Measurements from ENCODE around the gene HOXD4.

The HOXD4 gene

DNA sequence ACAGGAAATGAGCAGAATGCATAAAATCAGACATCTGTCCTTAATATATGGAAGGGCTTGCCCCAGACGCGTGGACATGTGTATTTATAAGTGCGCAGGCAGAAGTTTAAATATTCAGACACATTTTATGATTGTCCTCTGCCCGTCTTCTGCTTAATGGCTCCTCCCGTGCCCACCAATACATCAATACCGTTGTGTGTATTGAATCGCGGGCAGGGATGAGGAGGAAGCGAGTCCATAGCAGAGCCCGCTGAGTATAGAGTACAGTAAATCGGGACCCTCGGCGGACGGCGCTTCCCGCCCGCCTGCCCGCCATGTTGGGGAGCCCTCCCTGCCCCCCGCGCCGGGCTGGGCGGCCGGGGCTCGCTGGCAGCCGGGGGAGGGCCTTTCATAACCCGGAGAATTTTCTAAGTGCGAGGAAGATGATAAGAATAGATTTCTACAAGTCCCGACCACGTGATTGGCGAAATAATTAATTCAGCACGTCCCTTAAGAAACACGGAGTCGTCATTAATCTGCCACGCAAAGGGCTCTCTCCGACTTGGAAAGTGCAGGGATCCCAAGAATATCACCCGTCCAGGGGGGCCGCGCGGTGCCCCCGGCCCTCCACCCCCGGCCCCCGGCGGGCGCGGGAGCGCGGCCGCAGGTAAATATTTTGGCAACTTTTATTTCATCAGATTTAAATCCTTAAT, 5.6 kb downstream of the HOXD4 start, which contains the start of gene HOXD3:
Gene HOXD3, plus strand, starts transcription at position 501 of the 692 bp plus-strand sequence. CDS start 11,808 bp downstream, outside the sequence.
- ATAC-seq (no peak), DNase-seq (no peak)

DNA sequence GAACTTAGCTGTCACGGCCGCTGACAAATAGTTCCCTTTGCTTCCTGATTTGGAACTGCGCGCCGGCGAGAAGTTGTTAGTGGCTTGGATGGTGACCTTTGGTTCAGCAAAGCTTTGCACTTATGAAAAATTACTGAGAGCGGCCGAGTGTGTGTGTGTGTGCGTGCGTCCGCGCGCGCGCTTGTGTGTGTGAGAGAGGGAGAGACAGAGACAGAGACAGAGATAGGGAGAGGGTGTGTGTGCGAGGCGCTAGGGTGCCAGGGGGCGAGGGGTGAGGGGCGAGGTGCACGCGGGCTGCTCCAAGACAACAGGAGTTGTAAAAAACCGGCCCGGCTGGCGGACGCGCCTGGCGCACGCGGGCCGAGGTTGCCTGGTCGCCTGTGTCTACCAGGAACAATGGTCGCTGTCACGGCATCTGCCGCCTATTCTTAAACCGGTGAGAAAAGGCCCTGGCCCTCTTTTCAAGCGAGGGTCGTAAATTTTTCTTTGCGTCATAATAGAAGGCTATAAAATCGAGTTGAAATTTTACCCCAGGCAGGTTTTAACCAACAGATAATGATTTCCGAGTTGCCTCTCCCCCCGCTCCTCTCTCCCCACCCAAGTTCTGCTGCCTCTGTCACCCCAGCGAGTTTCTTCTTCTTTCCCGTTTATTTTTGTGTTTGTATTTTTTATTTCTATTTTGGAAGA, 6.3 kb downstream of the HOXD4 start:
- DNase-seq, result no peak

DNA sequence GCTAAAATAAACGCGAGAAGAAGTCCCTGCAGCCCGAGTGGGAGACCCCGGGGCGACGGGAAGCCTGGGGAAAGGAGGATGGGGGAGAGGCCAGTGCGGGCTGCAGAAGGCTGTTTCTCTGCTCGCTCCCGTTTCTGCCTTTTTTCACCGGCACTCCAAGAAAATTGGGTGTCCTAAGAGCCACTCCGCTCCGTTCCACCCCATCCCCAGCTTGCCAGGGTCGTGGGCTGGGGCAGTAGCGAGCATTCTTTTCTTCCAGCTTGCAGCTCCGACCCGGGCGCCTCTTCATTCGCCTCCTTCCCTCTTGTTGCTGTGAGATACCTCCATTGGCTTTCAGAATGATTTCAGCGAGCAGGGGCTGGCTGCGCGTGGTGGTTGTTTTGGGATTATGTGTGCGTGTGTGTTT, 6.8 kb downstream of the HOXD4 start:
- ATAC-seq (no peak), DNase-seq (no peak)

More for the DNA sequence above, 6.3 kb downstream of the HOXD4 start:
- ATAC-seq, result no peak

DNA sequence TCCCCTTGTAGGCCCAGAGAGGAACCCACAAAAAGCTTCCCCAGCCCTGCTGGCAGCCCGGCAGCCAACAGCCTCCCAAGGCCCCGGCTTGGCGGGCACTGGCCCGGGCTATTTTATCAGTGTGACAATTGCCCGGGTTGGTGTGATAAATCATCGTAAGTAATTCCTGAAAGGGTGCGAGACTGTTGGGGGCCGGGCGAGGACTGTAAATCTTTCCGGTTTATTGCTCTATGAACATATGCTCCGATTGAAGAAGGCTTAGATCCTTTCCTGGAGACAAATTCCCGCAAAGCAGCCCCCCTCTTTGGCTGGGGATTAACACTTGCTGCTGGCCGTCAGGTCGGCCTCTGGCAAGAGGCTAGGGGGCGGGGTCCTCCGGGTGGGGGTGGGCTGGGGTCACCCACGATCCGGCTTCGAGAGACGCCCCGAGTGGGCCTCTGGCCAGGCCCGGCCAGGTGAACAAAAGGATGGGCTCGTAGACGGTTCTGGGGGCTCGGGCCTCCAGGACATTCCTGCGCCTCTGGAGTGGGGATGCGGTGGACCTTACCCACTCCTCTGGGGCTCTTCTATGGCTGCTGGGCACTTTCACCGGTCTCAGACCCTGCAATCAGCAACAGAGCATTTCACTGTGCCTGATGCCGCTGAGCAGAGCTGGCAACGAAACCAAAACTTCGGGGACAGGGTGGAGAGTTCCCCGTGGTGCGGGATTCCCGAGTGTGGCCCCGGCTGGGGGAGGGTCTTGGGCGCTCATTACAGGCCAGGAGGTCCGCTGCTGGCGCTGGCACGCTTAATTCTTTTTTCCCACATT, 7.7 kb downstream of the HOXD4 start:
- no peak for DNase-seq

DNA sequence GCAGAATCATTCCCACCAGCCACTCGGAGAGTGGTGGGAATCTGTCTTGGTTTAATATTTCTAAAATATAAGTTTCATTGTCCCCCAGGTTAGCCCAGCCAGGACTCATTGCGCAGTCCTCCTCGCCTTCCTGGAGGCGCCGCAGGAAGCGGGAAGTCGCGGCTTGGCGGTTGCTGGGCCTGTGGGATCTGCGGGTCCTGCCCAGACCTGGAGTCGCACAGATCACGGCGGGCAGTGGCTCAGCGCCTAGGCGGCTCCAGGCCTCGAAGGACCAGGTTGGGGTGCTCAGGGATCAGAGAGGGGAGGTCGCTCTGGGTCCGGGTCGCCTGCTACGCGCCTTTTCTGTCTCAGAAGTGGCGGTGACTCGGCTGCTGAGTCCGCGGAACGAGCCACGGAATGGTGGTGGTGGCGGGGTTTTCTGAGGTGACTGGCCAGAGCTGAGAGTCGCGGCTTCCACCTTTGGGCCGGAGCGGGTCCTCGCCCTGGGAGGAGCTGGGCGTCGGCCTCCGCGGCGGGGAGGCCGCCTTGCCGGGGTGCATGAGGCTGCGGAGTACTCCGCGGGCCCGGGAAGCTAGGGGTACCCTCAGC, 8.4 kb downstream of the HOXD4 start:
- DNase-seq (no peak), ATAC-seq (no peak)

More for the DNA sequence above, 7.7 kb downstream of the HOXD4 start:
- ATAC-seq, result no peak

DNA sequence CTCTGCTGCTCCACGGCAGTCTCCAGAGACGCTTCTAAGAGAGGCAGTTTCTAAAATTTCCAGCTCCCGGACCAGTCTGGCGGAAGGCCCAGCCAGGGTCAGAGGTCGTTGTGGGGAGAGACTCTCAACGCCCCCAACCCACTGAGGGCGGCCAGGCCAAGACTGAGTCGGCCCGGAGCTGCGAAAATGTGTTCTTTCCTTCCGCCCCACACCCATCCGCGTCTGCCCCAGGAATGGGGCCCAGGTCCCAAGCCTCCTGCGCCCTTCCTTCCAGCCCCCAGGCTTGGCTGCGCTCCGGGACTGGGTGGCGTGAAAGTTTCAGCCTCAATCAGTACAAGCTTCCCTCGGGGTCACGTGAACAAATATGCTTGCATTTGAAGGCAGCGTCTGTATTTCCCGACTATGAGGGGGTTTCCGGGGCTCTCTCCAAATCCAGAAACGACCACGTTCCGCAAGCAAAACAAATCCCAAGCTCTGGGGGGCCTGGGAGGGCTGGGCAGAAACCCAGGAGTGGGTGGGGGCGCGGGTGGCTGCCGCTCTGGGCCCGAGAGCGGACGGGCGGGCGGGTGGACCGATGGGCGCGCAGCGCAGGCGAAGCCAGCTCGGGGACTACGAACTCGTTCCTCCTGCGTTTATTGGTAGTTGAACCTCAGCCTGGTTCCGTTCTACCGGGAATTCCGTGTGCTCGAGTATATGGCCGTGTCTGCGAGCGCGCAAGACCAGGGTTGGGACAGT, 9.1 kb downstream of the HOXD4 start:
- DNase-seq (no peak), ATAC-seq (no peak)

DNA sequence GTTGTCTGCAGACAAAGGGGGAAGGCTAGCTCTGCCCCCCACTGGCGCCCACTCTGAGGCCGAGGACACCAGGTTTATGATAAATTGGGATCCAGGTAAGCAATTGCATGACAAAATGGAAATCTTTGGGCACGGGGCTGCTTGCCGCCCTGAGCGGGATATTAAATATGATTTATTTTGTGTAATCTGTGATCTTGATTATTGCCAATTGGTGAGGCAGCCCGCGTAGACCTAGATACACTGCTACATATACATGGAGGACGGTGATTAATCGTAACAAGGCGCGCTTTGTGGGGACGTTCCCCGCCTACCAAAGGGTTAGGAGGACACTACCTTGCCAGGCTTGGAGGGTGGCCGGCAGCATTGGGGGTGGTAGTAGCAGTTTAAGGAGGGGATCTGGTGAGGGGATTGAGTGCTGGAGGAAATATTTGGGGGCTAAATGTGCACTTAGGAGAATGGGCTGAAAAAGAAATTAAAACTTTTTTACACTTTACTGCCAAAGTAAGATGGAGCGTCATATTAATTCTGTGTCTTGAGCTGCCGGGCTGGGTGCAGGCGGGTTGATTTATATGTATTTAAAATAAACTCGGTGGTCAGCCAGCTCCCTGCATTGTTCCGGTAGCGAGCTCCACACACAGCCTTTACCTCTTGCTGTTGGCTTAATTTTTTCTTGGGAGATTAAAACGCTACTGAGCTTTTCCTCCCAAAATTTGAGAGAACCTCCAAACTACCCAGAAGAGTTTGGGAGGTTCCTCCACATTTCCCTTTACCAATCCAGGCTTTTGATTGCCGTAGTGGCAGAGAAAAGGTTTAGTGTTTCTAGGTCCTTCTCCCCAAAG, 9.9 kb downstream of the HOXD4 start:
- DNase-seq (no peak), ATAC-seq (no peak)

DNA sequence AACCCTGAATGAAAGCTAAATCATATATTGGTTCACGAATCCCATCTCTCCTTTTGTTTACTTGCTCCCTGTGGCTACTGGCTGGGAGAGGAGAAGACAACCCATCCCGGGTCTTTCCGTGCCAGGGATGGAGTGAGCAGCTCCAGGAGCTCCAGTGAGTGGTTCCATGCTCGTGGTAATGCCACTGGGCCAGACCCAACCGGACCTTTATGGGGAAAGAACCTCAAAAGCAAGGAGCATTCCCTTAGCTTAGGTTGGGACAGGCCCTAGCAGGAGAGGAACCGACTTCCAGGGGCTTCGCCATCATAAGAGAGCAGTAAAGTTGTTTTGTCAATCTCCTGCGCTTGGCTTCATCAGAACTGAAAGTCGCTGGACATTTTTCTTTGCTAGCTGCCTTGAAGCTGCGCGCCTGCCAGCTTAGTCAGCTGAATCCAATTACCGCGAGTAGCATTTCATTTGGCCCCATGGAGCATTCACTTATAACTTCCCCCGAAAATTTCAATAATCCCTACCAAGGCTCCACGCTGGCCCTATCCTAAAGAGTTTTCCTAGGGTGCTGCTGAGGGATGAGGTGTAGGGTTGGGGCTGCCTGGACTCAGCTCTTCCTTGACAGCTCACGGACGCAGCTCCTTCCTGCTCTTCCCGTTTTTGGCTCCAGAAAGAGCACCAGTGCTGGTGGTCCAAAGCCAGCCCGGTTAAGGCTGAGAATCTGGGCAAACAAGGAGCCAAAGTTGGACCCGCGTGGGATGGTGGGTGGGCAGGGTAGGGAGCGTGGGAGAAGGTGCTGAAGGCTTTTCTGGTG, 10.7 kb downstream of the HOXD4 start:
- ATAC-seq (no peak), DNase-seq (no peak)

DNA sequence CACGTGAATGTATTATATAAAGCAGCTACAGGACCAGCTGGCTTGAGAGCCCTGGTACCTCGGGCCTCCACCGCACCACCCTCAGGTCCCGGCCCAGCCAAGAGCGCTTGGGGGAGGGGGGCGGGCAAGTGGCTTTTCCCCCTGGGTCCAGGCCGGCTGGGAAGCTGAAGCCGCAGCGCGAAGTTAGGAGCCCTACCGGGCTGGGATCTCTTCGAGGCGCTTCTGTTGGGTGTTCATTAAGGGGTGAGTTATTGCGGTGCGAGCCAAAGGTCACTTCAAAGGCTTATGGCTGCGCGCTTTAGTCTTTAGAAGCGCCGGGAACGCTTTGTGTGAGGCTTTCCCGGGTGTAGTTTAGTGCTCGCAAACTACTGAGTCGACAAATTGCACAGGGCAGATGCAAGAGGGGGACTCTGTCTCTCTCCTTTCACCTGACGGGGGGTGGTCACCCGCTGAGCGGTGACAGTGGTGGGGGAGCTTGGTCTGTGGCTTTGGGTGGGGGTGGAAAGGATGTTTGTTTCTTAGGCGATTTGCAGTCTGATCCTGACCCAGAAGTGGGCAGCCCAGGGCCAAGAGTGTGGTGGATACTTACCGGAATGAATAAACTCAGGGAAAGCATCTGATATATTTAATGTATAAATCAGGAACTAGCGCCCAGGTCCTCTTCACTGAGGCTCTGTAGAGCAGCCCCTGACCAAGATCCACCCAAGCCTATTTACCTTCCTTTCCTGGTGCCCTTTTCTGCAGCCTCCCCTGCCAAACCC, 11.7 kb downstream of the HOXD4 start:
- ATAC-seq (no peak), DNase-seq (no peak)

DNA sequence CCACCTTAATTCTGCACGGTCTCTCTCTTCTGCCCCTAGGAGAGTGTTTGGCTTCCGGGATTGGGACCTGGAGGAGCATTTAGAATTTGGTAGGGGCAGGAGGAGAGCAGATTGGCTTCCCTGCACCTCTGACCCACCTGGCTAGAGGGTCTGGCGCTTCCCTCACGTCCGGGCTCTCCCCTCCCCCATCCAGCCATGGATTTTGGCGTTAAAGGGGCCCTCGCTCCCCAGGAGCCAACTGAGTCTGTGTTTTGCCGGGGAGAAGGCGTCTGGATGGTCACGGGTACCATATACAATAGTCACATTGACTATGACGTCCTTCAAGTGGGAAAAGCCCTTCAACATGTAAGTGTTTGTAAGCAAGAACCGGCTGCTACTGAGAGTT, 12.3 kb downstream of the HOXD4 start:
- DNase-seq, result no peak
- ATAC-seq, result no peak

DNA sequence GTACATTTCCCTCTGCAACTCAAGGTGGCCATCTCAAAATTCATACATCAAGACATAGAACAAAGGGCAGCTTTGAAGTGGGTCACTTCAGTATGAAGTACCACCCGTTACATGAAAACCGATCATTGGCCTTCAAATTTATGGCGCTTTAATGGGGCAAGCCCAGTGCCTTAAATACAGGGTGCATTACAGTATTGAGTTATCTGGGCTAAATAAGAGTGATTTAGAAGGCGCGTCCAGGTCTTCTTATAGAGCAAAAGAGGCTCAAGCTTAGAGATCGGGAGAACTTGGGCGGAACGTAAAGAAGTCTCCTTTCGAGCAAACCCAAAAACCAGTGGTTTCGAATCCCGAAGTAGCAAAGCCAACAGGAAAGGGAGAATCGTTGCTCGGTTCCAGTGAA, 12.9 kb downstream of the HOXD4 start:
- DNase-seq (no peak), ATAC-seq (no peak)

DNA sequence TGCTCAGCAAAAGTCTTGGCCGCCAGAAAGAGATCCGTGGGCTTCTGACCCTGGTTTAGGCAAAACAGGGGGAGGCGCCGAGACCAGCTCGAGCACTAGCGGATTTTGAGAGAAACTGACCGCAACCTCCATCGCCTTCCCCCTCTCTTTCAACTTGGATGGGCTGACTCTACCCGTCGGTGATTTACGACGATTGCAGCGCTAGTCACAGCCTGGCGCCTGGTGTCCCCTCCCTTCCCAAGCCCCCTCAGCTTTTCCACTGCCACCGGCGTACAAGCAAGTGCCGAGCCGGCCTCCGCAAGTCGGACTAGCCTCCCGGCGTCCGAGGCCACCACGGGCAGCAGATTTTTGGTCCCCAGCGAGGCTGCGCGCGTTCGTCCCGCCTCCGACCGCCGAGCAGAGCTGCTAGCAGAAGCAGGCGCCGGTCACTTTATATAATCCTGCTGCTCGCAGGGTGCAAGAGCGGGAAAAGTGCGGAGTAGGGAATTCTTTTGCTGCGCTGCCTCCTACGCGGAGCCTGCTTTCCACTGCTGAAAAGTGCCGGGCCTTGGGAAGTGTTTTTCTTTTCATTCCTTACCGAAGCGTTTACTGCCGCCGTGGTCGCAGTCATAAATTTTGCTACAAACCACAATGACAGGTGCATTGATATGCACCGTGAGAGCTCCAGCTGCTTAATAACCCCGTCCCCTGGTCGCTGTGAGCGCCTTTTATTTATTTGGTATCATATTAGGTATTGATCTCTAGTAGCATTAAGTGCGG, 13.4 kb downstream of the HOXD4 start:
- ATAC-seq, result no peak
- no peak for DNase-seq

DNA sequence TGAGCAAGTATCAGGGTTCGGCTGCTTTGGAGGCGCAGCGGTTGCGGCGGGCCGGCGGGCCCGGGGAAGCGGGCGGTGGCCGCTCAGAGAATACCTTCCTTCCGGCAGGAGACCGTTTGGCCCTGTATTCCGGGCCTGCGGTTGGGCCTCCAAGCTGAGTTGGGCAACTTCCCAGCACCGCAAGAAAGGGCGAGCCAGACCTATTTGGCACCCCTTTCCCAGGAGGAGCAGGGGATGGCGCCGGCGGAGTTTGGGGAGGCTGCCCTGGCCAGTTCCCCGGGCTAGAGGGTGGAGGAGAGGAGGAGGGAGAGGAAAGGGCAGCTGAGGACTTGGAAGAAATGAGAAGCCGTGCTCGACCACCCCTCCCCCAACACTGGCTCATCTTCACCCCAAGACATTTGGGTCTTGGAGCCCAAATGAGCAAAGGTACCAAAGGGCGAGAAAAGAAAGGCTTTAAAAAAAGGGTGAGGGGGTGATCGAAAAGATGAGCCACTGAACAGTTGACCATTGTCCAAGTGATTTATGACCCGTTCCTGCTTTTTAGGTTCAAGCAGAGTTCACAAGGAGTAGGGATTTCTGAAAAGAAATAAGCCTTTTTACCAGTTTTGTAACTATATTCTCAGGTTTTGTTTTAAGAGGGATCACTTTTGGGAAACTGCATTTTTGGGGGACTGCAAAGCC, 14.2 kb downstream of the HOXD4 start:
- no peak for DNase-seq
- no peak for ATAC-seq

DNA sequence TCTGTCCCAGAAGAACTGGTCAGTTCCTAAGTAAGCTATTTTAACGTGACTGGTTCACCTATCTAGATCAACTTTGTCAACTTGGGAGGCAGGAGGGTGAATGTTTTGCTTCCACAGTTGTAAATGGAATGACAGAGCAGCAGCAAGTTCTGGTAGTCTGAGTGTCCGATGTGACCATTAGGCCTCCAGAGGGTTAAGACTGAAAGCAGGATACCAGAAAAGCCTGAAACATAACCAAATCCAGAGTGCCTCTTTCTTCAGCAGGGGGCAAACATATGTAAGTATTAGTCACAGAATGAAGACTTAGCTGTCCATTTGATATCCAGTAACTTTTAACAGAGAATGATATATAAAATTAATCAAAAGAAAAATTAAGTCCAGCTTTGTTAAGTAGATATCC, 14.9 kb downstream of the HOXD4 start:
- DNase-seq, result no peak

DNA sequence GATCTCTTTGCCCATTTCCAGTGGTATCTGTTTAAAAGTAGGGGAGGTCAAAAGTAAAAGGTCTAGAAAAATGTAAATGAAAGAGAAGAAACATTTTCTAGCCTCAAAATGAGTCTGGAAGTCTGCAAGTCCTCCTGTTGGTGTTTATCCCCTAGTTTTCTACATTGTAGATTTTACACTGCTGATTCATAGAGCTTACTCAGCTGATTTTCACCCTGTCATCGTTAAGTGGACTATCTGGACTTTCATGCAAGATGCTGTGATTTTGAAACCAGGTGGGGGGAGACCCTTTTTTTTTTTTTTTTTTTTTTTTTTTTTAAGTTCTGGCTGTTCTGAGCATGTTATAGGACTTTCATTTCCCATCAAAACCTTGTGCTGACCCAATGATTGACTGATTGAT, 16.0 kb downstream of the HOXD4 start:
- ATAC-seq, result no peak
- no peak for DNase-seq

More for the DNA sequence above, 14.9 kb downstream of the HOXD4 start:
- no peak for ATAC-seq

DNA sequence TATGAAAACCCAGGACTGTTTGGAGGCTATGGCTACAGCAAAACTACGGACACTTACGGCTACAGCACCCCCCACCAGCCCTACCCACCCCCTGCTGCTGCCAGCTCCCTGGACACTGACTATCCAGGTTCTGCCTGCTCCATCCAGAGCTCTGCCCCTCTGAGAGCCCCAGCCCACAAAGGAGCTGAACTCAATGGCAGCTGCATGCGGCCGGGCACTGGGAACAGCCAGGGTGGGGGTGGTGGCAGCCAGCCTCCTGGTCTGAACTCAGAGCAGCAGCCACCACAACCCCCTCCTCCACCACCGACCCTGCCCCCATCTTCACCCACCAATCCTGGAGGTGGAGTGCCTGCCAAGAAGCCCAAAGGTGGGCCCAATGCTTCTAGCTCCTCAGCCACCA, 17.8 kb downstream of the HOXD4 start:
- DNase-seq, result no peak
- no peak for ATAC-seq

DNA sequence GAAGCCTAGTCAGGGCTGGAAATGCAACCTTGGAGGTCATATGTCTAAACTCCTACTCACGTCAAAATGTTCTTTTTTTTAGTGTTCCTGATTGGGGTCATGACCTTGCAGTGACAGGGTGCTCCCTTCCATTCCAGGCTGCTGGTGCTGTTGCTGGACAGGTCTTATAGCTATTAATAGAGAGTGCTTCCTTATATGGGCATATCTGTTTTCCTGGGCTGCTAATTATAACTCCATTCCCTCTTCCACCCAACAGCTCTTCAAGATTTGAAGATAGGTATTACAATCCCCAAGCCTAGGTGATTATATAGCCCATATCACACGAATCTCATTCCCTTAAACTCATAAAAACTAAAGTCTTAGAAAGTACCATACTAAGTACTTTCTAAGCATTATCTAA, 18.4 kb downstream of the HOXD4 start:
- DNase-seq (no peak), ATAC-seq (no peak)

Data from stimulated activated naive CD8-positive, alpha-beta T cell treated with anti-CD3 and anti-CD28 coated beads, Interleukin-15, Interleukin-2, amounts not matched to agents 100 U/mL and 50 U/mL, for 24 hours (primary cell).